ENCODE results near the gene OR2Y1.

- TF ChIP-seq POLR2A (IDR thresholded peaks at IDR 0.05) (no peak), CTCF (IDR thresholded peaks at IDR 0.05) (no peak)
These were observed 587 bp downstream of the OR2Y1 start for GRCh38 chr5:180739271-180739670.
